Gastroesophageal sphincter (tissue), 3 donors: ENCODE results near the gene TCOF1.

ENCODE experiments used
- POLR2A ChIP-seq, 2 donors: fragments of 450-650 bp; IDR thresholded peaks; one replicate each; pipeline ENCODE4 v1.6.1; 2017; ENCODE audit warnings: antibody characterized with exemption in 2 of 2, mild to moderate bottlenecking in 2 of 2, moderate library complexity in 1 of 2
- POLR2AphosphoS5 ChIP-seq: sonication (generic); formaldehyde crosslinking; IDR thresholded peaks from one replicate; pipeline ENCODE4 v1.6.1; 2017; ENCODE audit warnings: antibody characterized with exemption
- TF ChIP-seq, protein P1 (sequence below), 4 experiments: fragments of 200-600 bp in 2 of 4; fragments of 450-650 bp in 2 of 4; sonication (generic) in 1 of 4; IDR thresholded peaks; one replicate each; pipeline ENCODE4 v1.5.1; 2017 to 2019; ENCODE audit warnings: antibody characterized with exemption in 4 of 4, mild to moderate bottlenecking in 2 of 4, moderate library complexity in 2 of 4

GRCh38 chr5:150323092-150323491 is 34.4 kb upstream of the TCOF1 start:
- TF ChIP-seq, protein P1, sequence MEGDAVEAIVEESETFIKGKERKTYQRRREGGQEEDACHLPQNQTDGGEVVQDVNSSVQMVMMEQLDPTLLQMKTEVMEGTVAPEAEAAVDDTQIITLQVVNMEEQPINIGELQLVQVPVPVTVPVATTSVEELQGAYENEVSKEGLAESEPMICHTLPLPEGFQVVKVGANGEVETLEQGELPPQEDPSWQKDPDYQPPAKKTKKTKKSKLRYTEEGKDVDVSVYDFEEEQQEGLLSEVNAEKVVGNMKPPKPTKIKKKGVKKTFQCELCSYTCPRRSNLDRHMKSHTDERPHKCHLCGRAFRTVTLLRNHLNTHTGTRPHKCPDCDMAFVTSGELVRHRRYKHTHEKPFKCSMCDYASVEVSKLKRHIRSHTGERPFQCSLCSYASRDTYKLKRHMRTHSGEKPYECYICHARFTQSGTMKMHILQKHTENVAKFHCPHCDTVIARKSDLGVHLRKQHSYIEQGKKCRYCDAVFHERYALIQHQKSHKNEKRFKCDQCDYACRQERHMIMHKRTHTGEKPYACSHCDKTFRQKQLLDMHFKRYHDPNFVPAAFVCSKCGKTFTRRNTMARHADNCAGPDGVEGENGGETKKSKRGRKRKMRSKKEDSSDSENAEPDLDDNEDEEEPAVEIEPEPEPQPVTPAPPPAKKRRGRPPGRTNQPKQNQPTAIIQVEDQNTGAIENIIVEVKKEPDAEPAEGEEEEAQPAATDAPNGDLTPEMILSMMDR (IDR thresholded peaks at IDR 0.05), result no peak
- TF ChIP-seq POLR2A (IDR thresholded peaks at IDR 0.05) (no peak), POLR2AphosphoS5 (no peak)
